SK-N-SH (cell line): ENCODE measurements around the gene FOXP2.

Source experiments
- CTCF ChIP-seq: fragments of 200-600 bp; sonication (generic); IDR thresholded peaks from 2 replicates; pipeline ENCODE4 v1.6.1; 2017; ENCODE audit warnings: antibody characterized with exemption, mild to moderate bottlenecking, moderate library complexity
- EP300 ChIP-seq, 2 experiments: IDR thresholded peaks; 2 replicates each; pipeline versions ENCODE4 v1.4.0 to v1.6.1; 2012; ENCODE audit warnings: borderline replicate concordance in 1 of 2, low read depth in 1 of 2, low read length in 1 of 2
- RCOR1 ChIP-seq: fragments of 150-350 bp; IDR thresholded peaks from 2 replicates; pipeline ENCODE4 v1.6.1; 2017; ENCODE audit warnings: antibody characterized with exemption, low read length
- TF ChIP-seq, protein P1 (sequence below): IDR thresholded peaks from 2 replicates; pipeline ENCODE4 v1.4.0; 2012; ENCODE audit warnings: low read depth

DNA sequence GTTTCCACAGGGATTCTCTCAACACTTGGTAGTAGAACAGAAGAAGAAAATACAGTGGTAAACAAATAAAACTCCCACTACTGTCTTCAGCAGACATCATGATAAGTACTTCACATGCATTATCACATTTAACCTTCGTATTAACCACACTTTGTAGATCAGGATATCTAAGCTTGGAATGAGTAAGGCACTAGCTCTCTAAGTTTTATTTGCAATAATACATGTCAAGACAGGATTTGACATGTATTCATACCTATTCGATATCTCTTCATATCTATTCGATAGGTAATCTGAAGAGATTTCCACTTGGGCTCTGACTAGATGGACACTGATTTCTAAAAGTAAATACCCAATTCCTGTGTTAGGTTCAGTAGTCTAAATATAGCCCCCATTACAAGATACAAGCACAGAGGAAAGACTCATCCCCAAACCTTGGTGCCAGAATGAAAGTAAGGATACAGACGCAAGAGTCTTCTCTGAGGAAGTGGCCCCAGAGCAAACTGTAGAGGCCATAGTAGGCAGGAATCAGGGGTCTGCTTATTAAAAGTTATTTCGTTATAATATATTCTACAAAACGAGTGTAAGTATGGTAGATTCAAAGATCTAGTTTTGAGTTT is 58.4 kb downstream of the FOXP2 start:
- TF ChIP-seq CTCF, result no peak
- TF ChIP-seq, protein P1, sequence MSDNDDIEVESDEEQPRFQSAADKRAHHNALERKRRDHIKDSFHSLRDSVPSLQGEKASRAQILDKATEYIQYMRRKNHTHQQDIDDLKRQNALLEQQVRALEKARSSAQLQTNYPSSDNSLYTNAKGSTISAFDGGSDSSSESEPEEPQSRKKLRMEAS, result no peak
- TF ChIP-seq RCOR1, result no peak
- TF ChIP-seq EP300 (IDR thresholded peaks at IDR 0.05; ENCODE audit: borderline replicate concordance in 1 of 2, low read depth in 1 of 2, low read length in 1 of 2), result no peak
